NCI-H69 (cell line): ENCODE measurements around the gene CCDC39.
"Not testable (repeated sequence)": the region's sequence is repeated elsewhere in the genome, so short reads cannot be mapped to it uniquely, and the experiment has no call there.

Experiments
- DNase-seq: peaks from one replicate; lab custom pipeline; 2025; lab: John Stamatoyannopoulos, UW

Gene CCDC39

GRCh38 chr3:180619723-180620122, 59.6 kb downstream of the CCDC39 start:
- no peak for DNase-seq

- DNase-seq, result not testable (repeated sequence)
These were observed 60.7 kb downstream of the CCDC39 start for GRCh38 chr3:180618563-180618962.

GRCh38 chr3:180617049-180617448, 62.2 kb downstream of the CCDC39 start:
- peak; percentile 17 for DNase-seq

GRCh38 chr3:180615954-180616353, 63.3 kb downstream of the CCDC39 start:
- DNase-seq, result peak; percentile 16

- peak; percentile 31 for DNase-seq
These were observed 66.9 kb downstream of the CCDC39 start for GRCh38 chr3:180612364-180612763.

GRCh38 chr3:180611006-180611405, 68.3 kb downstream of the CCDC39 start:
- no peak for DNase-seq

GRCh38 chr3:180601688-180602666, 77.3 kb downstream of the CCDC39 start, which contains the start of gene TTC14:
Gene TTC14 (plus strand): TSS chr3:180602163. CDS start chr3:180602262, 99 bp downstream.
- DNase-seq, result peak; percentile 99

GRCh38 chr3:180600473-180600872, 78.8 kb downstream of the CCDC39 start:
- no peak for DNase-seq

GRCh38 chr3:180595559-180595935, 83.7 kb downstream of the CCDC39 start:
- no peak for DNase-seq

- DNase-seq, result peak; percentile 59
These were observed 84.4 kb downstream of the CCDC39 start for GRCh38 chr3:180594631-180595558.

- not testable (repeated sequence) for DNase-seq
These were observed 85.7 kb downstream of the CCDC39 start for GRCh38 chr3:180593631-180594030.

- DNase-seq, result no peak
These were observed 88.9 kb downstream of the CCDC39 start for GRCh38 chr3:180590396-180590795.

- DNase-seq, result no peak
These were observed 98.4 kb downstream of the CCDC39 start for GRCh38 chr3:180580934-180581333.

GRCh38 chr3:180575571-180575970, 103.7 kb downstream of the CCDC39 start:
- DNase-seq, result no peak

GRCh38 chr3:180571831-180572598, 107.3 kb downstream of the CCDC39 start:
- DNase-seq, result no peak

- DNase-seq, result no peak
These were observed 109.1 kb downstream of the CCDC39 start for GRCh38 chr3:180570238-180570637.

- DNase-seq, result no peak
These were observed 114.6 kb downstream of the CCDC39 start for GRCh38 chr3:180564676-180565075.
